Coronary artery (tissue), 2 donors: ENCODE measurements around the gene POLK.
"Not testable (repeated sequence)": the region's sequence is repeated elsewhere in the genome, so short reads cannot be mapped to it uniquely, and the experiment has no call there.

Experiments used
- DNase-seq: peaks from one replicate; pipeline ENCODE4 v3.0.0-alpha.2; 2017; ENCODE audit warnings: low spot score
- H3K27ac ChIP-seq, 2 donors: fragments of 200-600 bp; sonication (generic); one replicate each; pipeline ENCODE4 v1.5.1; 2016 to 2019
- H3K4me3 ChIP-seq: fragments of 200-600 bp; sonication (generic); 2 replicates; pipeline ENCODE4 v1.5.1; 2016; ENCODE audit warnings: mild to moderate bottlenecking, moderate library complexity
- CTCF ChIP-seq: fragments of 200-600 bp; sonication (generic); IDR thresholded peaks from one replicate; pipeline ENCODE4 v1.5.1; 2019; ENCODE audit warnings: antibody characterized with exemption

The POLK gene

DNA sequence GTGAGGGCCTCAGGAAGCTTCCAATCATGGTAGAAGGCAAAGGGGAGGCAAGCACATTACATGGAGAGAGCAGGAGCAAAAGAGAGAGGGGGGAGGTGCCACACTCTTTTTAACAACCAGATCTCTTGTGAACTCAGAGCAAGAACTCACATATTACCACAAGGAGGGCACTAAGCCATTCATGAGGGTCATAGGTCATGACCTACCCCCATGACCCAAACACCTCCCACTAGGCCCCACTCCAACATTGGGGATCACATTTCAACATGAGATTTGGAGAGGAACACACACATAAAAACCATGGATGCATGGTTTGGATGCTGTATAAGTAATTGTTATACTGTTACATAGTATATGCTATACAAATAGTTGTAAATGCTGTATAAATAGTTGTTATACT lies 17.5 kb downstream of the POLK start:
- no peak for TF ChIP-seq CTCF
- no peak overlapping the region for H3K4me3 ChIP-seq
- no peak overlapping the region for H3K27ac ChIP-seq
- DNase-seq = no peak

DNA sequence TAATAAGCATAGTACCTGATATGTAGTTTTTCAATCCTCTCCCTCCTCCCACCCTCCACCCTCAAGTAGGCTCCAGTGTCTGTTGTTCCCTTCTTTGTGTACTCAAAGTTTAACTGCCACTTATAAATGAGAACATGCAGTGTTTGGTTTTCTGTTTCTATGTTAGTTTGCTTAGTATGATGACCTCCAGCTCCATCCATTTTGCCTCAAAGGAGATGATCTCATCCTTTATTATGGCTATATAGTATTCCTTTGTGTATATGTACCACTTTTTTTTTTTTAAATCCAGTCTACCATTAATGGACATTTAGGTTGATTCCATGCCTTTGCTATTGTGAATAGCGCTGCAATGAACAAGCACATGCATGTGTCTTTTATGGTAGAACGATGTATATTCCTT lies 20.5 kb downstream of the POLK start:
- no peak for DNase-seq
- Histone ChIP-seq H3K27ac (no peak overlapping the region), H3K4me3 (no peak overlapping the region)
- TF ChIP-seq CTCF = no peak

DNA sequence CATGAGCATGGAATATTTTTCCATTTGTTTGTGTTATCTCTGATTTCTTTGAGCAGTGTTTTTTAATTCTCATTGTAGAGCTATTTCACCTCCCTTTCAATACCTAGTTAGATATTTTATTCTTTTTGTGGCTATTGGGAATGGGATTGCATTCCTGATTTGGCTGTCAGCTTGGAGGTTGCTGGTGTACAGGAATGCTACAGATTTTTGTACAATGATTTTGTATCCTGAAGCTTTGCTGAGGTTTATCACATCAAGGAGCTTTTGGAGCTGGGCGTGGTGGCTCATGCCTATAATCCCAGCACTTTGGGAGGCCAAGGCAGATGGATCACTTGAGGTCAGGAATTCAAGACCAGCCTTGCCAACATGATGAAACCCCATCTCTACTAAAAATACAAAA lies 22.0 kb downstream of the POLK start:
- H3K4me3 ChIP-seq, H3K27ac ChIP-seq, DNase-seq: not testable (repeated sequence)

DNA sequence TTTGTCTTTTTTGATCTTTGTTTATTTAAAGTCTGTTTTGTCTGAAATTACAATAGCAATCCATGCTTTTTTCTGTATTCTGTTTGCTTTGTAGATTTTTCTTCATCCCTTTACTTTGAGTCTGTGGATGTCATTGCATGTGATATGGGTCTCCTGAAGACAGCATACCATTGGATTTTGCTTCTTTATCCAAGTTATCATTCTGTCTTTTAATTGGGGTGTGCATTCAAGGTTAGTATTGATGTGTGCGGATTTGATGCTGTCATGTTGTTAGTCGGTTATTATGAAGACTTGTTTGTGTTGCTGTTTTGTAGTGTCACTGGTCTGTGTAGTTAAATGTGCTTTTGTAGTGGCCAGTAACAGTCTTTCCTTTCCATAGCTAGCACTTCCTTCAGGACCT lies 23.0 kb downstream of the POLK start:
- Histone ChIP-seq H3K4me3 (no peak overlapping the region), H3K27ac (no peak overlapping the region)
- no peak for DNase-seq
- no peak for TF ChIP-seq CTCF

GRCh38 chr5:75536147-75536546 lies 24.5 kb downstream of the POLK start:
- no peak for TF ChIP-seq CTCF
- no peak overlapping the region for H3K27ac ChIP-seq
- DNase-seq = no peak
- no peak overlapping the region for H3K4me3 ChIP-seq

DNA sequence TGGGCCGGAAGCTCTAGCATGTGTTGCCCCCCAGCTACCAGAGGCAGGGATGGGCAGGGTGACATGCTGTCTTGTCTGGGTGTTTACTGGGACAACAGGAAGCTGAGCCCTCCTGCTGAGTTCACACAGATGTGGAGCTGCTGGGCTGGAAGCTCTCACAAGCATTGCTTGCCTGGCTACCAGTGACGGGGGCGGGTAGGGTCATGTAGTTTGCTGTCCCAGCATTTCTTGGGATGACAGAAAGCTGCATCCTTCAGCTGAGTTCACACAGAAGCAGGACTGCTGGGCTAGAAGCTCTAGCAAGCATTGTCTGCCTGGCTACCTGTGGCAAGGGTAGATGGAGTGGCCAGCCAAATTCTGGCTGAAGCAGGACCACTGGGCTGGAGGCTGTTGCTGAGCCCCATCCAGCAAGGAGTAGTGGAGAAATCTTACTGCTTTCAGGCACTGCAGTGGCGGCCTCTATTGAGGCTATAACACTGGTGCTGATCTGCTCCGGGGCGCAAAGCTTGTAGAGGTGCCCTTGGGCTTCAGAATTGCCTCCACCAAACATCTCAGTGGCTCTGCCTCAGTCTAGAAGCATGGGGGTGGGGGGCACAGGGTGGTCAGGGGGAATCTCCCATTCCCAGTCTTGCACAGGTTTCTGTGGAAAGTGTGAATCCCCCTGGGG lies 25.1 kb downstream of the POLK start:
- no peak overlapping the region for H3K27ac ChIP-seq
- TF ChIP-seq CTCF = no peak
- no peak for DNase-seq
- H3K4me3 ChIP-seq = no peak overlapping the region

GRCh38 chr5:75538211-75538610 lies 26.5 kb downstream of the POLK start:
- no peak for DNase-seq
- Histone ChIP-seq H3K27ac (no peak overlapping the region), H3K4me3 (no peak overlapping the region)
- no peak for TF ChIP-seq CTCF

DNA sequence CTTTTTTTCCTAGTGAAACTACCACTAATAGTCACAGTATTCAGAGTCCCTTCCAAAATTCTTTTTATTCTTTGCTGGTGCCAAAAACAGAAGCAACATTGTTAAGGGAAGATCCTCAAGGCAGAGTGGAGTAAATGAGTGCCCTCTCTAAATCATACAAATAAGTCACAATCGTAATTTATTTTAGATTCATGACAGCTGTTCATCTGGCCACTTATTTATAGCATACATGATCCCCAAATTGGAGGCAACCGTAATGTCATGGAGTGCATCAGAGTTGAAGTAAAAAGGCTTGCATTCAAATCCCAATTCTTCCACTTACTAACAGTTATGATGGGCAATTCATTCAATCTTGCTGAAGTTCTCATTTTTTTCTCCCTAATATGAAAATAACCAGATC lies 33.4 kb downstream of the POLK start:
- TF ChIP-seq CTCF = no peak
- Histone ChIP-seq H3K4me3 (no peak overlapping the region), H3K27ac (no peak overlapping the region)
- DNase-seq = no peak
